Fibroblast of lung (primary cell): ENCODE measurements around the gene ZNF853.

Experiments
- EZH2 ChIP-seq: IDR thresholded peaks from 2 replicates; pipeline ENCODE4 v1.5.1; 2012; ENCODE audit warnings: low read length, control low read depth, mild to moderate bottlenecking; ENCODE audit errors: missing control alignments
- TF ChIP-seq, protein P1 (sequence below), 2 donors: IDR thresholded peaks in 1 of 2; conservative IDR thresholded peaks in 1 of 2; 1 replicate in 1 of 2; 2 replicates in 1 of 2; pipeline ENCODE4 v1.5.1; 2011 to 2012; ENCODE audit warnings: low read length in 2 of 2, control low read depth in 1 of 2, inconsistent platforms in 1 of 2, low read depth in 1 of 2, mild to moderate bottlenecking in 1 of 2

- TF ChIP-seq EZH2, result no peak
- TF ChIP-seq, protein P1, sequence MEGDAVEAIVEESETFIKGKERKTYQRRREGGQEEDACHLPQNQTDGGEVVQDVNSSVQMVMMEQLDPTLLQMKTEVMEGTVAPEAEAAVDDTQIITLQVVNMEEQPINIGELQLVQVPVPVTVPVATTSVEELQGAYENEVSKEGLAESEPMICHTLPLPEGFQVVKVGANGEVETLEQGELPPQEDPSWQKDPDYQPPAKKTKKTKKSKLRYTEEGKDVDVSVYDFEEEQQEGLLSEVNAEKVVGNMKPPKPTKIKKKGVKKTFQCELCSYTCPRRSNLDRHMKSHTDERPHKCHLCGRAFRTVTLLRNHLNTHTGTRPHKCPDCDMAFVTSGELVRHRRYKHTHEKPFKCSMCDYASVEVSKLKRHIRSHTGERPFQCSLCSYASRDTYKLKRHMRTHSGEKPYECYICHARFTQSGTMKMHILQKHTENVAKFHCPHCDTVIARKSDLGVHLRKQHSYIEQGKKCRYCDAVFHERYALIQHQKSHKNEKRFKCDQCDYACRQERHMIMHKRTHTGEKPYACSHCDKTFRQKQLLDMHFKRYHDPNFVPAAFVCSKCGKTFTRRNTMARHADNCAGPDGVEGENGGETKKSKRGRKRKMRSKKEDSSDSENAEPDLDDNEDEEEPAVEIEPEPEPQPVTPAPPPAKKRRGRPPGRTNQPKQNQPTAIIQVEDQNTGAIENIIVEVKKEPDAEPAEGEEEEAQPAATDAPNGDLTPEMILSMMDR (conservative IDR thresholded peaks at IDR 0.05 in 1 of 2, IDR thresholded peaks at IDR 0.05 in 1 of 2; ENCODE audit: low read depth in 1 of 2, low read length in 2 of 2), result no peak
Measured at GRCh38 chr7:6616854-6617643, 1.6 kb downstream of the ZNF853 start.
